Peyer's patch (tissue), 4 donors: ENCODE results near the gene LRRC8E.

Experiments used
- CTCF ChIP-seq, 6 experiments: fragments of 450-650 bp in 4 of 6; fragments of 200-600 bp in 2 of 6; sonication (generic) in 1 of 6; IDR thresholded peaks; one replicate each; pipeline ENCODE4 v1.5.1; 2017 to 2019; ENCODE audit warnings: antibody characterized with exemption in 6 of 6, mild to moderate bottlenecking in 3 of 6, moderate library complexity in 1 of 6
- POLR2A ChIP-seq, 2 donors: fragments of 450-650 bp; IDR thresholded peaks; one replicate each; pipeline ENCODE4 v1.5.1; 2017; ENCODE audit warnings: antibody characterized with exemption in 2 of 2, mild to moderate bottlenecking in 2 of 2, moderate library complexity in 2 of 2

GRCh38 chr19:7920519-7921301 lies 32.4 kb downstream of the LRRC8E start:
- TF ChIP-seq CTCF (IDR thresholded peaks at IDR 0.05) (no peak), POLR2A (IDR thresholded peaks at IDR 0.05) (peak in 1 of 2 donors; percentile 45)
